IPS-NIHi7 (cell line): Measurements from ENCODE around the gene SH3BGR.

ENCODE experiments used
- DNase-seq: peaks from one replicate; pipeline ENCODE4 v3.0.0; 2012; ENCODE audit warnings: mixed read lengths; ENCODE audit errors: extremely low spot score

The SH3BGR gene

GRCh38 chr21:39546522-39546921 lies 94.8 kb downstream of the SH3BGR start:
- DNase-seq: no peak

GRCh38 chr21:39552856-39553255 lies 101.1 kb downstream of the SH3BGR start:
- no peak for DNase-seq

DNA sequence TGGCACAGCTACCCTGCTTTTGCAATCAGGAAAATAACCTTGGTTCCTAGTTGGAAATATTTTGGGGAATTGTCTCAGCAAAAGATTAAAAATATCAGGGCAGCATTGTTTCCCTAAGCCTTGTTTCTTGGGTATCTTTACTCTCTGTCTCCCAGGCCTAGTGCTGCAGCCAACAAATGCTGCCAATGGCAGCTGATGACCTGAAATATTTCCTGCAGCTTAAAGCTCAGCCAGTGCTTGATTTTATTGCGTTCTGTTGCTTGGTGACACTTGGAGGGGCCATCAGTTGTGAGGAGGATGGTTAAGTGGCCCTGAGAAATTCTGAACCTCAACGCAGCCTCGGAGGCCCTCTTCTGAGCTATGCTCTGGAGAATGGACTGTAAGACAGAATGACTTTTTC lies 101.6 kb downstream of the SH3BGR start:
- DNase-seq: no peak

DNA sequence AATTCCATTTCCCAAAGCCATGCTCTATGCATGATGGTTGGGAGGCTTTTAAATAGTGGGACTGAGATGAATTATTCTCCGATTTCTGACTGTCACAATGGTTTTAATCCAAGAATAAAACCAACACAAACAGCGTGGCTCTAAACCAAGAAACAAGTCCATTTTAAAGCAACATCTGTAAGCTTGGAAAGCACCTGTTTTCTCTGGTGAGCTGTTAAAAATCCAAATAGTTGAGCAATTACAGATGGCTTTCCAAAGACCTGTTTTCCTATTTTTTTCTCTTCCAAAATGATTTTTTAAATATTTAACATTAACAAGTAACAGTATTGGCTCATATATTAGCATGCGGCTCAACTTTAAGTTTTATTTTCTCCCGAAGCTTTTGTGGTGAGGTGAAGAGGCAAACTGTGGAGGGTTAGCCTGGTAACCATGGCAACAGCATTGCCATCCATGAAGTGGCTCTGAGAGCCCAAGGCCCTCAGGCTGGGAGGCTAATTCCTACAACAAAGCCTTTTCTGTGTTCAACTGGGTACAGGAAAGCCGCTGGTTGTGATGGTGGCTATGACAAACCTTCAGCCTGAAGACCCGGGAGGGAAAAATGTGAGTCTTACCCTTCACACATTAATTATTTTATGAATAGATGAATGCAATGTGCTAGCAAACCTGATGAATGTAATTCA lies 104.3 kb downstream of the SH3BGR start:
- DNase-seq: peak; percentile 66

- DNase-seq: no peak
Measured at GRCh38 chr21:39559511-39559910, 107.7 kb downstream of the SH3BGR start.

DNA sequence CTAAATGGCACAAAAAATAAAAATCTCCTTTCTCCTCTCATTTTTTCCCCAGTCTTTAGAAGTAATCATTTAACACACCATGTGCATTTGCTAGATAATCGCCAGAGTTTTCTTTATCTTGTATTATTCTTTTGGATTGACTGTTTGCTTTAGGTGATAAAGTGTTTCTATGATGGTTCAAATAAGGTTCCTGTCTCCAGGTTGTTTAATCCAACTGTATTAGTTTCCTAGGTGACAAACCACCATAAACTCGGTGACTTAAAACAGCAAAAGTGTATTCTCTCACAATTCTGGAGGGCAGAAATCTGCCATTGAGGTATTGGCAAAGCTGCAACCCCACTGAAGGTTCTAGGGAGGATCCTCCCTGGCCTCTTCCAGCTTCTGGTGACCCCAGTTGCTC lies 109.4 kb downstream of the SH3BGR start:
- no peak for DNase-seq

GRCh38 chr21:39562791-39563770 lies 111.3 kb downstream of the SH3BGR start:
- no peak for DNase-seq

DNA sequence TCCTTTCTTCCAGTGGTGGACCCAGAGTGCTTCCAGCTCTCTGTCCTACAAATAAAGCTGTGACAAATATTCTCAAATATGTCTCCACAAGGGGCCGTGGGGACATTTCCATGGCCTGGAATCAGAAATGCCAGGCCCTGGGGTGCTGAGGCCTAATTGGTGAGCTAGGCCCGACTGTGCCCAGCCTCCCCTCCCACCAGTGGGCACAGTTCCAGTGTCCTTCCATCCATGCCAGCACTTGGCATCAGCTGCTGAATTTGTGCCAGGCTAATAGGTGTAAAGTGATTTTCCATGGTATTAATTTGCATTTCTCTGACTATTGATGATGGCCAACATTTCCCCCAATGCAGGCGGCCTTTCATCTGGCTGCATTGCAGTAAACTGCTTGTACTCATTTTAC lies 112.4 kb downstream of the SH3BGR start:
- no peak for DNase-seq
